ENCODE measurements around the gene BARHL1. TPM values are rescaled to one million over a fixed set of nuclear protein-coding genes. Genes with fewer than 3 reads are reported as not detected.
"Not testable (repeated sequence)": the region's sequence is repeated elsewhere in the genome, so short reads cannot be mapped to it uniquely, and the experiment has no call there.

BARHL1 gene
- total RNA-seq, 1 donor from 2014 or later, result 1.0 TPM

DNA sequence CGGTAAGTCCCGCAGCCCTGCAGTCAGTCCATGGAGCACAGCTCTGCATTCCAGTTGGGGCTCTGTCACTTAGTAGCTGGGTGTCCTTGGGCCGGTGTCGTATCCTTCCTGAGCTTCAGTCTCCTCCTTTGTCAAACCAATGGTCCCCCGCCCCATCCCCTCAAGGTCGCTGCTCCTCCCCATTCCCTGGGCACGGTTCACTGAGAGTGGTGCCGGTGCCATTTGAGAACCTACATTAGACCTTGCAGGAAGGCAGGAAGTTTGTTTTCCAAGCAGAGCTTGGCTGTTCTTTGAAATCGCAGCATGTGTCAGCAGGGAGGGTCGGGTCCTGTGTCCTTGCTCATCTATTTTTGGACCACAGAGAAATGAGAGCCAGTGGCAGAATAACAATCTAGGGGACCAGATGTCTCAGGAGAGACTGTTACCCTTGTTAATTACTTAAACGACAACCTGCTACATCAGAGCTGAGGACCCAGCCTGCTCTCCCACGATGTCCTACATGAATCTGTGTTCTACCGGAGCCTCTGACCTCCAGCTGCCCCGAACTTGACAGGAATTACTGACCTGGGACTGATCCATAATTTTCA, 21.7 kb upstream of the BARHL1 start:
- H3K27me3 ChIP-seq, result no peaks in the 10 kb centered on the region
- no peaks in the 10 kb centered on the region for H3K9me3 ChIP-seq (ENCODE audit: low read depth)
- H2AFZ ChIP-seq (replicated peaks), result no peak overlapping the region
- no peak for DNase-seq (ENCODE audit: low spot score)
- no peak overlapping the region for H3K4me3 Mint-ChIP-seq
- H3K79me2 ChIP-seq (ENCODE audit: low read depth), result no peaks in the 10 kb centered on the region
- H3F3A ChIP-seq (ENCODE audit: low read depth), result peaks cover 29% of the 10 kb centered on the region
- H3K36me3 Mint-ChIP-seq, result peaks cover 1% of the 10 kb centered on the region
- H3K4me1 ChIP-seq, result peaks cover 42% of the 10 kb centered on the region
- H4K20me1 ChIP-seq (ENCODE audit: low read depth), result no peaks in the 10 kb centered on the region
- H3K9me3 Mint-ChIP-seq, result no peaks in the 10 kb centered on the region
- no peak overlapping the region for H3K27ac ChIP-seq
- TF ChIP-seq, protein P1, sequence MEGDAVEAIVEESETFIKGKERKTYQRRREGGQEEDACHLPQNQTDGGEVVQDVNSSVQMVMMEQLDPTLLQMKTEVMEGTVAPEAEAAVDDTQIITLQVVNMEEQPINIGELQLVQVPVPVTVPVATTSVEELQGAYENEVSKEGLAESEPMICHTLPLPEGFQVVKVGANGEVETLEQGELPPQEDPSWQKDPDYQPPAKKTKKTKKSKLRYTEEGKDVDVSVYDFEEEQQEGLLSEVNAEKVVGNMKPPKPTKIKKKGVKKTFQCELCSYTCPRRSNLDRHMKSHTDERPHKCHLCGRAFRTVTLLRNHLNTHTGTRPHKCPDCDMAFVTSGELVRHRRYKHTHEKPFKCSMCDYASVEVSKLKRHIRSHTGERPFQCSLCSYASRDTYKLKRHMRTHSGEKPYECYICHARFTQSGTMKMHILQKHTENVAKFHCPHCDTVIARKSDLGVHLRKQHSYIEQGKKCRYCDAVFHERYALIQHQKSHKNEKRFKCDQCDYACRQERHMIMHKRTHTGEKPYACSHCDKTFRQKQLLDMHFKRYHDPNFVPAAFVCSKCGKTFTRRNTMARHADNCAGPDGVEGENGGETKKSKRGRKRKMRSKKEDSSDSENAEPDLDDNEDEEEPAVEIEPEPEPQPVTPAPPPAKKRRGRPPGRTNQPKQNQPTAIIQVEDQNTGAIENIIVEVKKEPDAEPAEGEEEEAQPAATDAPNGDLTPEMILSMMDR (IDR thresholded peaks at IDR 0.05), result no peak
- no peak for TF ChIP-seq EZH2 (IDR thresholded peaks at IDR 0.05)
- TF ChIP-seq EZH2phosphoT487 (IDR thresholded peaks at IDR 0.05), result no peak
- no peaks in the 10 kb centered on the region for H3K36me3 ChIP-seq
- no peak overlapping the region for H3K9ac ChIP-seq
- H3K4me1 Mint-ChIP-seq, result peaks cover 46% of the 10 kb centered on the region
- no peak overlapping the region for H3K4me3 ChIP-seq
- peaks cover 7% of the 10 kb centered on the region for H3K27me3 Mint-ChIP-seq (ENCODE audit: insufficient read depth, low read depth)
- H3K4me2 ChIP-seq, result no peak overlapping the region
- H3K27ac Mint-ChIP-seq, result peak overlapping the region; percentile 47

- DNase-seq (ENCODE audit: low spot score), result no peak
- no peaks in the 10 kb centered on the region for H4K20me1 ChIP-seq (ENCODE audit: low read depth)
- H3K79me2 ChIP-seq (ENCODE audit: low read depth), result no peaks in the 10 kb centered on the region
- no peaks in the 10 kb centered on the region for H3K27me3 ChIP-seq
- no peaks in the 10 kb centered on the region for H3K36me3 ChIP-seq
- H3F3A ChIP-seq (ENCODE audit: low read depth), result peaks cover 13% of the 10 kb centered on the region
- H3K9me3 ChIP-seq (ENCODE audit: low read depth), result no peaks in the 10 kb centered on the region
- H3K4me1 ChIP-seq, result peaks cover 26% of the 10 kb centered on the region
- Mint-ChIP-seq H3K9me3 (no peaks in the 10 kb centered on the region), H3K36me3 (peaks cover 3% of the 10 kb centered on the region), H3K27ac (no peak overlapping the region), H3K4me3 (peak overlapping the region; percentile 7), H3K27me3 (ENCODE audit: insufficient read depth, low read depth) (peaks cover 5% of the 10 kb centered on the region), H3K4me1 (peaks cover 41% of the 10 kb centered on the region)
- H3K9ac ChIP-seq, result no peak overlapping the region
- TF ChIP-seq EZH2 (IDR thresholded peaks at IDR 0.05) (no peak), EZH2phosphoT487 (IDR thresholded peaks at IDR 0.05) (no peak)
- TF ChIP-seq, protein P1 (IDR thresholded peaks at IDR 0.05), result no peak
- no peak overlapping the region for H3K27ac ChIP-seq
- no peak overlapping the region for H3K4me2 ChIP-seq
- H2AFZ ChIP-seq (replicated peaks), result no peak overlapping the region
- no peak overlapping the region for H3K4me3 ChIP-seq
Measured at GRCh38 chr9:132562306-132562573, 20.2 kb upstream of the BARHL1 start.

DNA sequence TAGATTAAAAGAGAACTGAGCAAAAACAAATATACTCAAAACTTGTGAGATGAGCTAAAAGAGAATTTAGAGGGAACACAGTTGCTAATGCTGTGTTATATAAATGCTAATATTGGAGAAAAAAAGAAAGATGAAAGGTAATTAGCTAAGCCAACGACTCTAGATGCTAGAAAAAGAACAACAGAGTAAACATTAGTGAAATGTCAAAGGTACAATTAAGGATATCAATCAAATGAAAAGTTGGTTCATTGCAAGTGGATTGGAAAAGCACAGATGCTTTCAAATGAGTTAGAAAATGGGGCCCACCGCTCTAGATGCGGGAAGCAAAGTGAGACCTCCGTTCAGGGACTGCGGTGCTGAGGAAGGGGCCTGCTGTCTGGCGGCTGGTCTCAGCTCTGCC, 17.9 kb upstream of the BARHL1 start:
- H3K27ac Mint-ChIP-seq, result no peak overlapping the region
- peaks cover 3% of the 10 kb centered on the region for H3K27me3 Mint-ChIP-seq (ENCODE audit: insufficient read depth, low read depth)
- Histone ChIP-seq H2AFZ (replicated peaks) (no peak overlapping the region), H3K36me3 (no peaks in the 10 kb centered on the region), H3K4me1 (peaks cover 20% of the 10 kb centered on the region), H3K79me2 (ENCODE audit: low read depth) (no peaks in the 10 kb centered on the region), H3K9me3 (ENCODE audit: low read depth) (no peaks in the 10 kb centered on the region), H3K4me3 (no peak overlapping the region), H4K20me1 (ENCODE audit: low read depth) (no peaks in the 10 kb centered on the region), H3K9ac (no peak overlapping the region), H3K4me2 (no peak overlapping the region), H3K27me3 (no peaks in the 10 kb centered on the region), H3F3A (ENCODE audit: low read depth) (peaks cover 2% of the 10 kb centered on the region), H3K27ac (no peak overlapping the region)
- no peaks in the 10 kb centered on the region for H3K9me3 Mint-ChIP-seq
- peaks cover 5% of the 10 kb centered on the region for H3K36me3 Mint-ChIP-seq
- H3K4me3 Mint-ChIP-seq, result no peak overlapping the region
- peaks cover 38% of the 10 kb centered on the region for H3K4me1 Mint-ChIP-seq
- no peak for DNase-seq (ENCODE audit: low spot score)
- TF ChIP-seq EZH2phosphoT487 (IDR thresholded peaks at IDR 0.05), result no peak
- TF ChIP-seq, protein P1 (IDR thresholded peaks at IDR 0.05), result no peak
- no peak for TF ChIP-seq EZH2 (IDR thresholded peaks at IDR 0.05)

- not testable (repeated sequence) for H2AFZ ChIP-seq (replicated peaks); H3K27me3 ChIP-seq; H3K27ac Mint-ChIP-seq; DNase-seq (ENCODE audit: low spot score); H3K4me3 Mint-ChIP-seq; H3K36me3 Mint-ChIP-seq; H3F3A ChIP-seq (ENCODE audit: low read depth); H3K27ac ChIP-seq; H3K9me3 Mint-ChIP-seq; H3K79me2 ChIP-seq (ENCODE audit: low read depth); H3K4me2 ChIP-seq; H3K9ac ChIP-seq; H3K36me3 ChIP-seq; H3K9me3 ChIP-seq (ENCODE audit: low read depth); H3K4me3 ChIP-seq; H3K27me3 Mint-ChIP-seq (ENCODE audit: insufficient read depth, low read depth); H3K4me1 ChIP-seq; H4K20me1 ChIP-seq (ENCODE audit: low read depth)
- peaks cover 26% of the 10 kb centered on the region for H3K4me1 Mint-ChIP-seq
Measured at GRCh38 chr9:132568787-132569186, 13.6 kb upstream of the BARHL1 start.

Measured in neural progenitor cell (in vitro differentiated cells).